ENCODE results near the gene DLGAP3. TPM values are rescaled to one million over a fixed set of nuclear protein-coding genes. Genes with fewer than 3 reads are reported as not detected.

Gene DLGAP3
- total RNA-seq, 4 donors from 2014 or later, result 0.15 TPM; not detected in 3

GRCh38 chr1:34840426-34840825 is 89.0 kb downstream of the DLGAP3 start:
- intact Hi-C loops (cut with DNase I; ENCODE audit: low total_unique reads) (no loop called here), in situ Hi-C loops (cut with MboI; ENCODE audit: low sequenced_read_pairs in 4 of 4) (no loop called here)
- no peaks in the 10 kb centered on the region for H3K27me3 ChIP-seq
- no peaks in the 10 kb centered on the region for H3K9me3 ChIP-seq
- no peak overlapping the region for H3K4me3 ChIP-seq
- H3K36me3 ChIP-seq, result no peaks in the 10 kb centered on the region
- no peak for TF ChIP-seq POLR2A (IDR thresholded peaks at IDR 0.05)
- TF ChIP-seq, protein P1, sequence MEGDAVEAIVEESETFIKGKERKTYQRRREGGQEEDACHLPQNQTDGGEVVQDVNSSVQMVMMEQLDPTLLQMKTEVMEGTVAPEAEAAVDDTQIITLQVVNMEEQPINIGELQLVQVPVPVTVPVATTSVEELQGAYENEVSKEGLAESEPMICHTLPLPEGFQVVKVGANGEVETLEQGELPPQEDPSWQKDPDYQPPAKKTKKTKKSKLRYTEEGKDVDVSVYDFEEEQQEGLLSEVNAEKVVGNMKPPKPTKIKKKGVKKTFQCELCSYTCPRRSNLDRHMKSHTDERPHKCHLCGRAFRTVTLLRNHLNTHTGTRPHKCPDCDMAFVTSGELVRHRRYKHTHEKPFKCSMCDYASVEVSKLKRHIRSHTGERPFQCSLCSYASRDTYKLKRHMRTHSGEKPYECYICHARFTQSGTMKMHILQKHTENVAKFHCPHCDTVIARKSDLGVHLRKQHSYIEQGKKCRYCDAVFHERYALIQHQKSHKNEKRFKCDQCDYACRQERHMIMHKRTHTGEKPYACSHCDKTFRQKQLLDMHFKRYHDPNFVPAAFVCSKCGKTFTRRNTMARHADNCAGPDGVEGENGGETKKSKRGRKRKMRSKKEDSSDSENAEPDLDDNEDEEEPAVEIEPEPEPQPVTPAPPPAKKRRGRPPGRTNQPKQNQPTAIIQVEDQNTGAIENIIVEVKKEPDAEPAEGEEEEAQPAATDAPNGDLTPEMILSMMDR (IDR thresholded peaks at IDR 0.05 in 4 of 5, conservative IDR thresholded peaks at IDR 0.05 in 1 of 5), result no peak
- no peak for DNase-seq
- peaks cover 9 to 36% of the 10 kb centered on the region in 2 donors for H3K4me1 ChIP-seq
- H3K27ac ChIP-seq, result peak overlapping the region in 1 of 4 donors; percentile 18
- no peak for ATAC-seq

GRCh38 chr1:34839526-34840305 is 89.7 kb downstream of the DLGAP3 start:
- Histone ChIP-seq H3K27ac (peak overlapping the region in 2 of 4 donors; percentile 14 to 18), H3K36me3 (no peaks in the 10 kb centered on the region), H3K9me3 (no peaks in the 10 kb centered on the region), H3K27me3 (no peaks in the 10 kb centered on the region), H3K4me1 (peaks cover 9 to 31% of the 10 kb centered on the region in 2 donors), H3K4me3 (no peak overlapping the region)
- in situ Hi-C loops (cut with MboI; ENCODE audit: low sequenced_read_pairs in 4 of 4) (no loop called here), intact Hi-C loops (cut with DNase I; ENCODE audit: low total_unique reads) (loop anchor here (5.0 kb wide), 1 partner anchor 47 kb away; the partner anchor contains the start of gene GJA4)
- TF ChIP-seq, protein P1 (IDR thresholded peaks at IDR 0.05 in 4 of 5, conservative IDR thresholded peaks at IDR 0.05 in 1 of 5), result no peak
- TF ChIP-seq POLR2A (IDR thresholded peaks at IDR 0.05), result no peak
- DNase-seq (no peak), ATAC-seq (no peak)

GRCh38 chr1:34833711-34834110 is 95.7 kb downstream of the DLGAP3 start:
- intact Hi-C loops (cut with DNase I; ENCODE audit: low total_unique reads) (no loop called here), in situ Hi-C loops (cut with MboI; ENCODE audit: low sequenced_read_pairs in 4 of 4) (no loop called here)
- no peaks in the 10 kb centered on the region for H3K9me3 ChIP-seq
- H3K4me3 ChIP-seq, result no peak overlapping the region
- no peak for TF ChIP-seq POLR2A (IDR thresholded peaks at IDR 0.05)
- TF ChIP-seq, protein P1 (IDR thresholded peaks at IDR 0.05 in 4 of 5, conservative IDR thresholded peaks at IDR 0.05 in 1 of 5), result no peak
- H3K27ac ChIP-seq, result peak overlapping the region in 1 of 4 donors; percentile 27
- H3K4me1 ChIP-seq, result peaks cover 6 to 14% of the 10 kb centered on the region in 2 donors
- no peaks in the 10 kb centered on the region for H3K36me3 ChIP-seq
- no peaks in the 10 kb centered on the region for H3K27me3 ChIP-seq
- DNase-seq (no peak), ATAC-seq (no peak)

GRCh38 chr1:34831721-34832246 is 97.7 kb downstream of the DLGAP3 start:
- no peak for ATAC-seq
- TF ChIP-seq POLR2A (IDR thresholded peaks at IDR 0.05), result no peak
- TF ChIP-seq, protein P1 (IDR thresholded peaks at IDR 0.05 in 4 of 5, conservative IDR thresholded peaks at IDR 0.05 in 1 of 5), result no peak
- no peak for DNase-seq
- Histone ChIP-seq H3K4me3 (no peak overlapping the region), H3K27ac (peak overlapping the region in 2 of 4 donors; percentile 2 to 34), H3K4me1 (peaks cover 0 to 3% of the 10 kb centered on the region in 2 donors), H3K27me3 (no peaks in the 10 kb centered on the region), H3K36me3 (no peaks in the 10 kb centered on the region), H3K9me3 (no peaks in the 10 kb centered on the region)
- intact Hi-C loops (cut with DNase I; ENCODE audit: low total_unique reads), result no loop called here
- in situ Hi-C loops (cut with MboI; ENCODE audit: low sequenced_read_pairs in 4 of 4), result no loop called here
